GM21526 (cell line): ENCODE measurements around the gene TXLNB.
"Not testable (repeated sequence)": the region's sequence is repeated elsewhere in the genome, so short reads cannot be mapped to it uniquely, and the experiment has no call there.

Source experiments
- ATAC-seq: cut with Tn5 transposase; IDR thresholded peaks from one replicate; pipeline ENCODE4 v1.9.1; 2021; ENCODE audit warnings: moderate library complexity; ENCODE audit not compliant: unreplicated experiment, low FRiP score

TXLNB gene

DNA sequence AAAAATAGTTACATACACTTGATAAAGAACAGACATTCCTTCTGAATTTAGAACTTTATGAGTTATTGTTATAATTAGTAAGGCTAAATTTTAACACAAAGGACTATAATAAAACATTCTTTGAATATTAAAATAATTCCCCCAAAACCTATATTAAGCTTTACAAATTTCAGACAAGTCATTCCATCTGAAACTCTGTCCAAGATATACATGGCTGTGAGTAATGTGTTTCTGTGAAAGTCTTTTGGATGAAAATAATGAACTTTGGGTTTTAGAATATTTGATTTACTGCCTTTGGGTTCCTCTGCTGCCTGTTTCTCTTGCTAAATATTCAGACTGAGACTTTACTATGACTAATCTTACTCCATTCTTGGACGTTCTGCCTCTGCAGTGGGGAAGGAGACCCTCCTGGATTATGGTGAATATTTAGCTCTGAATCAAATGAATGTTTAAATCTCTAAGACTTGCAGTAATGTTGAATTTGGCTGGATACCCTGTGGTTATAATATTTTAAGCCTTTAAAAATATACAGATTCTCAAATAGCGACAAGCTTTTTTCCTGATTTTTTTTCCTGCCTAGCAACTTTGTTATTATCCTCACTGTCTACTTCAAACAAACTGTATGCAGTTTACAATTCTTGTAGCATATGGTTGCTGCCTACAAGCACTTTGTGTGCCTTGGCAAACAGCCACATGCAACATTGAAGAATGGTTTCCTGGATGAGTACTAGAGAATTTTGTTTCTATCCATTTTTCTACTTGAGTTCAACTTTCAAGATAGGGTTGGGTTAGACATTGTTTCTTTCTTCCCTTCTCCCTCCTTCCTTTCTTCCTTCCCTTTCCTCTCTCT, 51.4 kb downstream of the TXLNB start:
- ATAC-seq = no peak

DNA sequence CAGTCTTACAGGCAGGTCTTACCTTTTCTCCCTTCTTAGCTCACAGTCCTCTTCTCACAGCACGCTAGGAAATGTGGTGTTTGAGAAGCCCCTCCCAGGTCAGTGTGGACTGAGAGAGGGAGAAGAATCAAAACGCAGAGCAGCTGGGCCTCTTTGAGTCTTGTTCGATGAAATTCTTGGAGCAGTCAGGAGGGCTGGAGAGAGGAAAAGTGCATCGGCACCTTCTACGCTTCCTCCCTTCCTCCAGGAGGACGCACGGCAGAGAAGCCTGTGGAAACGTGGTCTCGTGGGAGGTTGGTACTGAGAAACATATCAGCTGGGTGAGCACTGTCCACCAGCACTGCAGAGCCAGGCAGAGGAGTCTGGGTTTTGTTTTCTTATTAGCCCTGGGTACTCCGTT, 52.7 kb downstream of the TXLNB start:
- ATAC-seq = no peak

DNA sequence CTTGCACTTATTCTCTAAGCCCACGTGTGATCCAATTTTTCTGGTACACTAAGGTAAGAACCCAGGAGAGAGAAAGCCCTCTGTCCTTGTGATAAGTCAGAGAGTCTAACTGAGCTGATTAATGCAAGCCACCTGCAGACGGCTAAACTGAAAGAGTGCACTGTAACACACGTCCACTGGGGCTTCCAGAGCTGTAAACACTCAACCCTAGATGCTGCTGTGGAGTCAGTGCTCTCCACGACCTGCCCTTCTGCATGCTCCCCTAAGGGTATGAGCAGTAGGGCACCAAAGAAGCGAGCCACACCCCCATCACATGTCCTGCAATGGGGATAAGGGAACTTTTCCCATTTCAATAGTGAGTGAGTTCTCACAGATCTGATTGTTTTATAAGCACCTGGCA, 55.7 kb downstream of the TXLNB start:
- ATAC-seq = no peak

DNA sequence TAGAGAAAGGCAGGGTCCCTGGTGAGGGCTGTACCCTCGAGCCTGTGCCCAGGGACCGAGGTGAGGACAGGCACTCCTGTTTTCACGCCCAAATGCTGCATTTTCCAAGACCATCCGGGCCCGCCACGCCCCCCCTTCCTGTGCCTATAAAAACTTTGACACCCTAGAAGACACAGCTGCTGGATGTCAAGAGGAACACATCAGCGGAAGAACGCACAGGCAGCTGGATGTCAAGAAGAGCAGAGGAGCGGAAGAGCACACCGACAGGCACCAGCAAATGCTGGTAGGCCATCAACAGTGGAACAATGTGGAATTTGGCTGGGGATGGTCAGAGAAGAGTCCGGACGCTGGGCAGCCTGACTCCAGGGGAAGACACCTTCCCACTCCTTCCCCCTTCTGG, 56.1 kb downstream of the TXLNB start:
- ATAC-seq = no peak

DNA sequence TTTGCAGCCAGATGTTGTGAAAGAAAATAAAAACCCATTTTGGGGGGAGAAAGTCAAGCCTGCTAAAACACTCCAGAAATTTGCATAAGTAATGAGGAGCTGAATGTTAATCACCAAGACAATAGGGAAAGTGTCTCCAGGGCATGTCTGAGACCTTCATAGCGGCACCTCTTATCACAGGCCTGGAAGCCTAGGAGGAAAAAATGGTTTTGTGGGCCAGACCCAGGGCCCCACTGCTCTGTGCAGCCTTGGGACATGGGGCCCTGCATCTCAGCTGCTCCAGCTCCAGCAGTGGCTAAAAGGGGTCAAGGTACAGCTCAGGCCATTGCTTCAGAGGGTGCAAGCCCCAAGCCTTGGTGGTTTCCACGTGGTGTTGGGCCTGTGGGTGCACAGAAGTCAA, 57.6 kb downstream of the TXLNB start:
- not testable (repeated sequence) for ATAC-seq

DNA sequence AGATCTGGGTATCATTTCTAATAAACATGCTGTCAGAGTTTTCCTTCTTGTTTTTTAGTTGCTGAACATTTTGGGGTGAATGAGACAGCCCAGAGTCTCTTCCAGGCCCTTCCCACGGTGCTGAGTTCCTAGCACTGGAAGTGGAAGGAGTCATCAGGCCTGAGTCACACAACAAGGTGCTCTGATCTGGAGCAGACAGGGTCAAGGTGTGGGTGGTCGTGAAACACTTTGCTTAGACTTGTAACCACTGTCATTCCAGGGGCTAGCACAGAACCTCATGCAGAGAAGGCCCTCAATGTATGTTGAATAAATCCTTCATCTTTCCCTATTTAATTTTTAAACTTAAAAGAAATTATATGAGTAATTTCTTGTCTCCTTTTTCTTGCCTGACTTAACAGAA, 60.6 kb downstream of the TXLNB start:
- no peak for ATAC-seq

DNA sequence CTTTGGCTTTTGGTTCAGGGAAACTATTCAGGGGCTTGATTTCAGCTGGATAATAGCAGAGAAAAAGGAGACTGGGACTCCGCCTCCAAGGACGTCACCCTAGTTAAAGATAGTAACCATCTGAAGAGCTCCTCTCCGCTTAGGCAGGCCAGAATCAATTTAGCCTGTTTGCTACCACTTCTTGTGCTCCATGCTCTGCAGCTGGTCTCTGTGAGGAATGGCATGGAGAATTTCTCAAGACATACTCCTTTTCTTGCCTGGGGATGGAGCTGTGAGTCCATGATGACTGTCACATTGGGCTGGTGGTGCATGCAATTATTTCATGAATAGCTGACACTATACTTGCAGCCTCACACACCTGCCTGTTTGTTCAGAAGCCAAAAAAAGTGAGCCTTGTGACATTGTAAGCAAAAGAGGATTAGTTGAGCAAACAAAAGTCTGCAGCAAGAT, 61.4 kb downstream of the TXLNB start:
- ATAC-seq = no peak

DNA sequence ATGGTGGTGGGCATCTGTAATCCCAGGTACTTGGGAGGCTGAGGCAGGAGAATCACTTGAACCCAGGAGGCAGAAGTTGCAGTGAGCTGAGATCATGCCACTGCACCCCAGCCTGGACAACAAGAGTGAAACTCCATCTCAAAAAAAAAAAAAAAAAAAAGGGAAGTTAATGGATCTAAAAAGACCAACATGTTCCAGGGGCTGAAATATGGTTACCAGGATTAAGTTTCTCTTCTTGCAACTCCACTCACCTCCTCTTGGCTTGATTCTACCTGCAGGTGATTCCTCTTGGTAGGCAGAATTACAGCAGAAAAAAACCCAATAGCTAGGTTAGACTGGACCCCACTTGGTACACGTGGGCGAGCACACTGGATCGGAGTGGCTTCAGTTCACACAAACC, 63.4 kb downstream of the TXLNB start:
- ATAC-seq = not testable (repeated sequence)

DNA sequence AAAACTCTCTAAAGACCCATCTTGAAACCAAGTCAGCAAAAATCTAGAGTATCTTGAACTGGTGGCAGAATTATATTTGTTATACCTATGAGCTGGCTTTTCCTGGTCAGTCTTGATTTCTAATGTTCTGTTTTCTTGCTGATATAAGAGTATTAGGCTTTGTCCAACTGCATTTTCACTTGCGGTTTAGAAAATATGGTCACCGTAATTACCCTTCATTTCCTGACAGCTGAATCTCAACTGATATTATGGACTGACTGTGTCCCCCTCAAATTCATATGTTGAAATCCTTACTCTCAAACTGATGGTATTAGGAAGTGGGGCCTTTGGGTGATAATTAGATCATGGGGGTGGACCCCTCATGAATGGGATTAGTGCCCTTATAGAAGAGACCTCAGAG, 72.1 kb downstream of the TXLNB start:
- ATAC-seq = no peak

DNA sequence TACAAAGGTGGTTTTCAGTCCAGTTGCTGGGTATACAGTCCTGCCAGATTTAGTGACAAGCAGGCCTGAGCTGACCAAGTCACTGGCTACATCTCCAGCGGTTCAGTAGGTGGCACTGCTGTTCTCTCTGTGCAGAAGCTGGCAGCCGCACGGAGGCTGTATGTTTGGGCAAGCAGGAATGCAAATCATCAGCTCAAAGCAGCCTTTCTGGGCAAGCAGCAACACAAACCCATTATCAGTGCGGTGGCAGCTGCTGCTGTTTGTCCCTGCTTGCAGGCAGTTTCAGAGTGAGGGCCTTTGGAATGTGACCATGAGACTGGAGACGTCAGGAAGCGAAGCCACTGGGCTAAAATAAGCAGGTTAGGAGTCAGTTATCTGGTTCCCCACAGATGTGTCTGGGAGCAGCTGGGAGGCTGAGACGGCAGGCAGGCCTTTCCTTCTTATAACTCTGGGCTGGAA, 72.5 kb downstream of the TXLNB start:
- ATAC-seq = peak; percentile 100

DNA sequence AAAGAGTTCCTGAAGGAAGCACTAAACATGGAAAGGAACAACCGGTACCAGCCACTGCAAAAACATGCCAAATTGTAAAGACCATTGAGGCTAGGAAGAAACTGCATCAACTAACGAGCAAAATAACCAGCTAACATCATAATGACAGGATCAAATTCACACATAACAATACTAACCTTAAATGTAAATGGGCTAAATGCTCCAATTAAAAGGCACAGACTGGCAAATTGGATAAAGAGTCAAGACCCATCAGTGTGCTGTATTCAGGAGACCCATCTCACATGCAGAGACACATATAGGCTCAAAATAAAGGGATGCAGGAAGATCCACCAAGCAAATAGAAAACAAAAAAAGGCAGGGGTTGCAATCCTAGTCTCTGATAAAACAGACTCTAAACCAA, 79.3 kb downstream of the TXLNB start:
- not testable (repeated sequence) for ATAC-seq

DNA sequence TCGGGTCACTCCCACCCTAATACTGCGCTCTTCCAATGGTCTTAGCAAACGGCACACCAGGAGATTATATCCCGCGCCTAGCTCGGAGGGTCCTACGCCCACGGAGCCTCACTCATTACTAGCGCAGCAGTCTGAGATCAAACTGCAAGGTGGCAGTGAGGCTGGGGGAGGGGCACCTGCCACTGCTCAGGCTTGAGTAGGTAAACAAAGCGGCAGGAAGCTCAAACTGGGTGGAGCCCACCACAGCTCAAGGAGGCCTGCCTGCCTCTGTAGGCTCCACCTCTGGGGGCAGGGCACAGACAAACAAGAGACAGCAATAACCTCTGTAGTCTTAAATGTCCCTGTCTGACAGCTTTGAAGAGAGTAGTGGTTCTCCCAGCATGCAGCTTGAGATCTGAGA, 81.0 kb downstream of the TXLNB start:
- ATAC-seq = not testable (repeated sequence)

DNA sequence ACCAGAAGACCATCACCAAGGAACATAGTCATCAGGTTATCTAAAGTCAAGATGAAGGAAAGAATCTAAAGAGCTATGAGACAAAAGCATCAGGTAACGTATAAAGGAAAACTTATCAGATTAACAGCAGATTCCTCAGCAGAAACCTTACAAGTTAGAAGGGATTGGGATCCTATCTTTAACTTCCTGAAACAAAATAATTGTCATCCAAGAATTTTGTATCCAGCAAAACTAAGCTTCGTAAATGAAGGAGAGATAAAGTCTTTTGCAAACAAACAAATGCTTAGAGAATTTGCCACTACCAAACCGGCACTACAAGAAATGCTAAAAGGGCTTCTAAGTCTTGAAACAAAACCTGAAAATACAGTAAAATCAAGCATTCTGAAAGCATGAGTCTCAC, 86.0 kb downstream of the TXLNB start:
- ATAC-seq = no peak

DNA sequence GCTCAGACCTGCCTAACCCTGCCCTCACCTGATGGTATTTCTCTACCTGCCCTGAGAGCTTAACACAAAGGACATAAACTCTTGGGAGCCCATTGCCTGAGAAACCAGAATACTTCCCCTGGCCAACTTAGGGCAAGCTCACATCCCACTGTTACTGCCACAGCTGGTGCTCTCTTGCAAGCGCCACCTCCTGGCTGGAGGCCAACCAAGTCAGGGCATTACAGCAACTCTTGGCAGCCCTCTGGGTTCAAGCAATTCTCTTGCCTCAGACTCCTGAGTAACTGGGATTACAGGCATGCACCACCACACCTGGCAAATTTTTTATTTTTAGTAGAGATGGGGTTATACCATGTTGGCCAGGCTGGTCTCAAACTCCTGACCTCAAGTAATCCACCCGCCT, 86.8 kb downstream of the TXLNB start:
- no peak for ATAC-seq

DNA sequence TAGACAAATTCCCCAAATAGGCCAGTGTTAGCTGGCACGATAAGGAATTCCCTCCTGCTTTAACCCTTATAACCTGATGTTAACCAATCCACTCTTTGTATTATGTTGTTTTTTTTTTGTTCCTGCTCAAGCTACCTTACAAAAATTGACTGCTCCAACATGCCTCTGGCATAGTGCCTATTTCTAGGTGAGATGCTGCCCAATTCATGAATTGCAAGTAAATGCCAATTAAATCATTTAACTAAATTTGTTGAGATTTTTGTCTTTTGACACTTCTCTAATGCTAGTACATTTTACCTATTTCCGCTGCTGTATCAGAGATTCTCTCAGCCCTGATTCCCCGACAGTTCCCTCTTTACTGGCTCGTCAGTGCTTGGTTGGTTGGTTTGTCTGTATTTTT, 90.4 kb downstream of the TXLNB start:
- ATAC-seq = no peak

DNA sequence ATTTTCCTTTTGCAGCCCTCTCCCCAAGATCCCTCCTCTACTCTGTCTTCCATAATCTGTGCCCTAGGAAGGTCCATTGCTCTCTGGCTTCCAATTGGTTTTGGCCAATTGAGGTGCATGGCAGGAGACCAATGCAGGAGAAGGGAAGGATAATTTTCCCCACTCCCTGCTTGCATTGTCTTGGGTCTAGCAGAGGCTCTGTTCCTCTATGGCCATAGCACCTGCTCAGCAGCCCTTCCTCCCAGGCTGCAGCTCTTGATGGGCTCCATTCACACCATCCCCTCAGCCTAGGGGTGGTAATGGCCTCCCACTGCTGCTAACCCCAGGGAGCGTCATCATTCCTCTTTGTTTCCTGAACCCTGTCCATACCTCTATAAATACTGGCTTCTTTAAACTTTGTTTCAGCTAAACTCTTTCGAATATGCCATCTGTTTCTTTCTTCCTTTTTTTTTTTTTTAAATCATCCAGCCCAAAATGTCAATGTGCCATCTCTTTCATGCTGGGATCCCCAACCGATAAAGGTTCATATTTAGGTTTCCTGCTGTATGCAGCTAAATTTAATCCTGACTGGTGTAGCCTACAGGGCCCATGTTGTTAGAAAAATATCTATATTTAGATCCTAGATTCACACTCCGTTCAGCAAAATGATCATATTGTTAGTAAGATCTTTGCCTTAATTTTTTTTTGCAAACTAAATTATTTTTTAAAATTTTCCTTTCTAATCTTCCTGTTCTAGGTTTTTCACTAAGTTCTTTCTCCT, 93.1 kb downstream of the TXLNB start:
- ATAC-seq = no peak

DNA sequence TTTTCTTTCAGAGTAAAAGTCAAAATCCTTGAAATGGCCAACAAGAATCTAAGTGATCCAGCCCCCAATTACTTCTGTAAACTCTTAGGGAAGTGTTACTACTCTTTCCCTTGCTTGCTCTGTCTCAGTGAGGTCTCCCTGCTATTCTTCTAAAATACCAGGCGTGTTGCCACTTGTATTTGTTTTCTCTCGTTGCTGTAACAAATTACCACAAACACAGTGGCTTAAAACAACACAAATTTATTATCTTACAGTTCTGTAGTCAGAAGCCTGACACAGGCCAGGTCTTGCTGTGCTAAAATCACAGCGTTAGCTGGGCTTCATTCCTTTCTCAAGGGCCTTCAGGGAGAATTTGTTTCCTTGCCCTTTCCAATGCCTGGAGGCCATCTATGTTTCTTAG, 97.1 kb downstream of the TXLNB start:
- ATAC-seq = no peak
